Activated CD4-positive, alpha-beta T cell treated with anti-CD3 and anti-CD28 coated beads, Interleukin-2, amount 10 ng/mL, durations not matched to agents 24 days and 14 days (primary cell): ENCODE results near the gene CACNA1C. TPM values are rescaled to one million over a fixed set of nuclear protein-coding genes. Genes with fewer than 3 reads are reported as not detected.

Source experiments
- DNase-seq: peaks from one replicate; pipeline ENCODE4 v3.0.0; 2022
- H3K27ac Mint-ChIP-seq: one replicate; pipeline ENCODE4 v1.8.0; 2022; ENCODE audit warnings: mild to moderate bottlenecking, mixed read lengths
- H3K27me3 Mint-ChIP-seq: one replicate; pipeline ENCODE4 v1.8.0; 2022; ENCODE audit warnings: mixed read lengths
- H3K36me3 Mint-ChIP-seq: one replicate; pipeline ENCODE4 v1.8.0; 2022; ENCODE audit warnings: low read depth, mild to moderate bottlenecking, mixed read lengths
- H3K4me1 Mint-ChIP-seq: one replicate; pipeline ENCODE4 v1.8.0; 2021; ENCODE audit warnings: mixed read lengths
- H3K4me3 Mint-ChIP-seq: one replicate; pipeline ENCODE4 v1.8.0; 2022; ENCODE audit warnings: mild to moderate bottlenecking, moderate library complexity, mixed read lengths
- H3K9me3 Mint-ChIP-seq: one replicate; pipeline ENCODE4 v1.8.0; 2021; ENCODE audit warnings: mixed read lengths
- intact Hi-C: fragments of 100-400 bp; cut with micrococcal nuclease; formaldehyde crosslinking; loops from one replicate; pipeline ENCODE4 v1.15.1; 2023
- total RNA-seq: library from RNA; stranded (reverse); gene quantifications from 2 replicates; pipeline ENCODE4 v1.2.3, GENCODE V29; 2022

CACNA1C gene
- total RNA-seq, 1 donor from 2014 or later = 0.07 TPM

DNA sequence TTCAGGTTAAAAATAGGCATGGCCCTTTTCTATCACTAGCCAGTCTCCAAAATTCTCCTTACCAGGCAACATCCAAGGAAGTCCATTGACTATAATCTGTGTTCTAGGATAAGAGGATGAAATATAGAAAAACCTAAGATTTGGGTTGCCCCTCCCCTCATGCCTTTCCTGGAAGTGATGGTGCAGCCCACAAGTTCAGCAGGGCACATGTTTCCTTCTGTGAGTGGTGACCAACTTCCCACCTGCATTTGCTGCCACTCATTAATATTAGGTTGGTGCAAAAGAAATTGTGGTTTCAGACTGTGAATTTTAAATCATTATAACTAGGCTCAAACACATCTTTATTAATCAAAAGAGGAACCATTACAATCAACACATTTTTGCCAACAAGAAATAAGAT lies 491.4 kb downstream of the CACNA1C start:
- Mint-ChIP-seq H3K4me3 (peak overlapping the region; percentile 24), H3K4me1 (peaks cover 15% of the 10 kb centered on the region), H3K9me3 (no peaks in the 10 kb centered on the region), H3K36me3 (no peaks in the 10 kb centered on the region), H3K27ac (peak overlapping the region; percentile 81), H3K27me3 (no peaks in the 10 kb centered on the region)
- peak; percentile 67 for DNase-seq
- intact Hi-C loops = loop anchor here (10.0 kb wide), 1 partner anchor 159 kb away; no protein-coding TSS in a partner anchor

DNA sequence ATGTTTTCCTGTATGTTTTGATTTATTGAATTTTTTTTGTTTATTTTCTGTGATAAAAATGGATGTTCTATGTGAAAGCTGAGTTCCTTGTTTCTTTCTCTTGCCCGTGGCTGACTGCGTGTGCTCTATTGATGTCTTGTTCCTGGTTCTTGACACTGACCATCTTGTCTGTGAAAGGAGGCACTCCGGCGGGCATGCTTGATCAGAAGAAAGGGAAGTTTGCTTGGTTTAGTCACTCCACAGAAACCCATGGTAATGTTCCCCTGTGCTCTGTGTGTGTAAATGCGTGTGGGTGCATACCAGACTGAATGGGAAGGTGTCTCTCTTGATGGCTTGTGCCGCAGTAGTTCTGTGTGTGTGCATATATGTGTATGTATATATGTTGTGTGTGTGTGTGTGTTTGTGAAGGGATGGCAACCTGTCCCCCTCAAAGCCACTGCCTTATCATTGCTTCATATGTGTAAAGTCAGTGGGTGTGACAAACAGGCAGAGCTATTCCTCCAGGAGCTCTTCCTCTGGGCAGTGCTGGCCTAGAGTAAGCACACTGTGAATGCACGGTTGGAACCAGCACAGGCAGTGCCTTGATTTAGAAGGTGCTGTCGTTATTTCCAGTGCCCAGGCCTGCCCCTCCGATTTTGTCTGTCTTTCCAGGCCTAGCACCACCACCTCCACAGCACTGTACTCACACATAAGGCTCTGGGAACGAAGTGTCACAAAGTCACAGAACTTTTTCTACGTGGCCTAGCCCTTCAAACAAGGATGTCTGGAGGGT lies 494.7 kb downstream of the CACNA1C start:
- Mint-ChIP-seq H3K27me3 (no peaks in the 10 kb centered on the region), H3K9me3 (no peaks in the 10 kb centered on the region), H3K4me1 (peaks cover 15% of the 10 kb centered on the region), H3K36me3 (no peaks in the 10 kb centered on the region), H3K4me3 (no peak overlapping the region), H3K27ac (no peak overlapping the region)
- intact Hi-C loops = loop anchor here (10.0 kb wide), 1 partner anchor 163 kb away; no protein-coding TSS in a partner anchor
- no peak for DNase-seq

DNA sequence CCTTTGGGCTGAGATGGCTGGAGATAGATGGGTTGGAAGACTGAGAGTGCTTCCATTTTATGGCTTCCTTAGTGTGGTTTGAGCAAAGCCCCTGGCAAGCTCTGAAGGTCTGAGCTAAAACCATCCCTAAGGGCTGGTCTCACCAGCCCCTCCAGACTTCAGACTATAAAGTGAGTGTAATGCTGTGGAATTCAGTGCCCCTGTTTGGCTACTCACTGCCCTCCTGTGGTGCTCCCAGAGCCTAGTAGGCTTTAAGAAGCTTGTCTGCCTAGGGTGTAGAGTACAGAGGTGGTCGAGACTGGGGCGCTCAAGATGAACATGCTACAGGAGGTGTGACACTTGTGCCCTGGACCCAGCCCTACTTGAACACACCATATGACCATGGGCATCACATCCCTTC lies 495.3 kb downstream of the CACNA1C start:
- intact Hi-C loops = loop anchor here (10.0 kb wide), 1 partner anchor 163 kb away; no protein-coding TSS in a partner anchor
- DNase-seq = no peak

DNA sequence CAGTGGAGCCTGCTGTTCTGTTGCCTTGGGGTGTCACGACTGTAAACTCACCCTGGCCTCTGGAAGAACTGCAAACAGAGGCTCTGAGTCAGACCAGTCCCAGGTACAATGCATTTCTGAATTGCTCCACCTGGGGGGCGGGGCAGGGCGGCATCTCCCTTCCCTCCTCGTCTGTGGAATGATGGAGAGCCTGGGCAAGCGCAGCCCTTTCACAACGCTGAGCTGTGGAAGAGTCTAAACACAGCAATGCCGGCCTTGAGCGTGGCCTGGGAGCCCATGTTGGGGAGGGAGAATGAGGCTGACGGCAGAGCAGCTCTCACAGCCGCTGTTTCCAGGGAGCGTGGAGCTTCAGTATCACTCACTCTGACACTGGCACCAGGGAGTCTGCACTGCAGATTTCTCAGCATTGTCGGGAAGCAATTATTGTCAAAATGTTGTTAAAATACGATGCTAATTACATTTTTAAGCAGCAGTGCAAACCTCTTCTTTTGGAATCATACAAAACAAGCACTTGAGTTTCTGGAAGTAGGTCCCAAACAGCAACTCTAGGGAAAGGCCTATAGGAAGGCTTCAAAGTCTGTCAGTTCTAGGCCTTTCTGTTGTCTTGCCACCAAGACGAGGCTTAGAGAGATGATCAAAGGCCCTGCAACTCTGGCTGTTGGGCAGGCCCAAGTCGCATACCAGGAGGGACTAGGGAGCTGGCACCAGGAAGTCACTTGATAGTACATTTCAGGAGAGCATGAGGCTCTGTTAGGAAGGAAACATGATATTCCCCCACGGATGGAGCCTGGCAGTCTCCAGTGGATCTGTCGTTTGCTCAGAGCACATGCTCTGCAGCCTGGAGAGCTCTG lies 498.0 kb downstream of the CACNA1C start:
- Mint-ChIP-seq H3K27ac (no peak overlapping the region), H3K27me3 (no peaks in the 10 kb centered on the region), H3K36me3 (no peaks in the 10 kb centered on the region), H3K4me1 (no peaks in the 10 kb centered on the region), H3K4me3 (no peak overlapping the region), H3K9me3 (no peaks in the 10 kb centered on the region)
- no peak for DNase-seq
- intact Hi-C loops = no loop called here

More for the DNA sequence above, 495.3 kb downstream of the CACNA1C start:
- no peak overlapping the region for H3K4me3 Mint-ChIP-seq
- peaks cover 15% of the 10 kb centered on the region for H3K4me1 Mint-ChIP-seq
- H3K36me3 Mint-ChIP-seq = no peaks in the 10 kb centered on the region
- H3K27ac Mint-ChIP-seq = no peak overlapping the region
- H3K27me3 Mint-ChIP-seq = no peaks in the 10 kb centered on the region
- no peaks in the 10 kb centered on the region for H3K9me3 Mint-ChIP-seq

DNA sequence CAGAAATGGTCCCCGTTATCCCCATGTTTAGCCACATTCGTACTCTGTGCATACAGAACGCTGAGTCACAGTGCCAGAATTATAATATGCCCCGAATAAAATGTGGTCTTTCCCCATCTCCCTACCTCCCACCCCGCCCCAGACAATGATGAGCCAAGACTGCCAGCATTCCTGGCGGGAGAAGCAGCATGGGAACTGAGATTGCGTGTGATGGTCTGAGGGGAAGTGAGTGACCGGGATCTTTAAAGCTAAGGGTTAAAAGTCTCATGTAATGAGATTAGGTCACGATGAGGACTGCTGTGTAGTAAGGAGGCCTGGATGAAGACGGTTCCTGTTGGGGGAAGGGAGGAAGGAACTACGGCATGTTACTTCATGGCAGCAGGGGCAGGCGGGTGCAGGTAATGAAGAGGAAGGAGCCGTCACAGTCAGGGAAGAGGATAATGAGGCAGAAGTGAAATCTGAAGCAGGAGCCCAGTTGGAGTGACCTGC lies 498.7 kb downstream of the CACNA1C start:
- H3K27ac Mint-ChIP-seq = no peak overlapping the region
- H3K36me3 Mint-ChIP-seq = no peaks in the 10 kb centered on the region
- DNase-seq = no peak
- intact Hi-C loops = no loop called here
- H3K4me1 Mint-ChIP-seq = no peaks in the 10 kb centered on the region
- no peak overlapping the region for H3K4me3 Mint-ChIP-seq
- no peaks in the 10 kb centered on the region for H3K9me3 Mint-ChIP-seq
- H3K27me3 Mint-ChIP-seq = no peaks in the 10 kb centered on the region

DNA sequence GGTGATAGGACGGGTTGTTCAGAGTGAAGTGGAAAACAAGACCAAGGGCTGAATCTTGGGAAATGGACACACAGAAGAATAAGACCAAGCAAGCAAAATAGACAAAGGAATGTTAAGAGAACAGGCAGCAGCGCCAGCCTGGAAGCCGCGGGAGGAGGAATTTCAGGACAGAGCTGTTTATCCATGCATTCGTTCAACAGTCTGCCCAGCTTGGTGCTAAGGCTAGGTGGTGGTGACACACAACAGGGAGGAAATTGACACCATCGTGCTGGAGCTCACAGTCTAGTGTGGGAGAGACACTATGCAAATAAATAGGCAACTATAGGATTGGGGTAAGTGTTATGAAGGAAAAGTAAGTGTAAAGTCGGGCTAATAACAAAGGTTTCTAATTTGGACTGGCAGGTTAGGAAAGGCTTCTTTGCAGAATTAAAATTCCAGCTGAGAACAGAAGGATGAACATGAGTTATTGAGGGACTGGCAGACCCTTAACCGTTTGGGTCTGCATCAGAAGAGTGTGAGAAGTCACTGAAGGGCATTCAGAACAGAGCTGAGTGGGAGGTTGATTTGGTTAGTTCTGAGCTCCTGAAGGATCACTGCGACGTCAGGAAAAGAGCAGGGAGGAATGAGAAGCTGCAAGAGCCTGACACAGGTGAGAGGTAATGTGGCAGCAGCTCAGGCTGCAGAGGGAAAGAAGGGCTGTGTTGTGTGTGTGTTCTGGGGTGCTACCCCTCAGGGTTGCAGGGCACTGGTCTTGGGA lies 499.4 kb downstream of the CACNA1C start:
- H3K36me3 Mint-ChIP-seq = no peaks in the 10 kb centered on the region
- H3K9me3 Mint-ChIP-seq = no peaks in the 10 kb centered on the region
- H3K4me1 Mint-ChIP-seq = no peaks in the 10 kb centered on the region
- no peak overlapping the region for H3K4me3 Mint-ChIP-seq
- peaks cover 3% of the 10 kb centered on the region for H3K27me3 Mint-ChIP-seq
- no peak for DNase-seq
- H3K27ac Mint-ChIP-seq = no peak overlapping the region
- intact Hi-C loops = no loop called here

DNA sequence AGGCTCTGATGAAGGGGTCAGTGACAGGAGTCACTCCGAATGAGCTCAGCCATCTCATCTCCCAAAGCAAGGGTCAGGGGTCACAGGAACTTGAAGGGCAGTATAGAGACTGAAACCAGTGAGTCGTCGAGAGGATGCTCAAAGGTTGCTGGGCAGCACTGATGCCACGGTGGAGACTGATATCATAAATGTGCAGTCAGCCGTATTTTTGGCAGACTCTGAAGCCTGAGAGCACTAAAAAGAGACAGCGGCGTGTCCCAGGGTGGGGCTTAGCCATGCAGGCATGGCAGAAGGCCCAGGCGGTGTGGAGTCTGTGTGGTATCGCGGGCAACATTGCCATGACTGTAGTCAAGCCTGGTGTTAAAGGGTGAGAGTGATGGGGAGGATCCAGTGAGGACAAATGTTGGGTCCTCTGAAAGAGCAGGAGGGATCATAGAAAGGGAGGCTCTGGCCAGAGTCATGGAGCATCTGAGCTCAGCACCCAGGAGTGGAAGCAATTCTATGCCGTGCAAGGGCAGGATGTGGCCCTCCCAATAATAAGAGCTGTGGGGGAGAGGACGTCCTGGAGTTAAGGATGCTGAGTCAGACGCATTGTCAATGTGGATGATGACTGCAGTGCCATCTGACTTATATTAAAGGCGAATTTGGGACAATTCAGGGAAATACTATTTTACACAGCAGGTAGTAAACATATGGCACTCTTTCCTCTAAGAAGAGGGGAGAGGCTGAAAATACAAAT lies 500.8 kb downstream of the CACNA1C start:
- Mint-ChIP-seq H3K27ac (no peak overlapping the region), H3K27me3 (peaks cover 7% of the 10 kb centered on the region), H3K9me3 (no peaks in the 10 kb centered on the region), H3K36me3 (no peaks in the 10 kb centered on the region), H3K4me3 (no peak overlapping the region), H3K4me1 (no peaks in the 10 kb centered on the region)
- no peak for DNase-seq
- intact Hi-C loops = no loop called here

DNA sequence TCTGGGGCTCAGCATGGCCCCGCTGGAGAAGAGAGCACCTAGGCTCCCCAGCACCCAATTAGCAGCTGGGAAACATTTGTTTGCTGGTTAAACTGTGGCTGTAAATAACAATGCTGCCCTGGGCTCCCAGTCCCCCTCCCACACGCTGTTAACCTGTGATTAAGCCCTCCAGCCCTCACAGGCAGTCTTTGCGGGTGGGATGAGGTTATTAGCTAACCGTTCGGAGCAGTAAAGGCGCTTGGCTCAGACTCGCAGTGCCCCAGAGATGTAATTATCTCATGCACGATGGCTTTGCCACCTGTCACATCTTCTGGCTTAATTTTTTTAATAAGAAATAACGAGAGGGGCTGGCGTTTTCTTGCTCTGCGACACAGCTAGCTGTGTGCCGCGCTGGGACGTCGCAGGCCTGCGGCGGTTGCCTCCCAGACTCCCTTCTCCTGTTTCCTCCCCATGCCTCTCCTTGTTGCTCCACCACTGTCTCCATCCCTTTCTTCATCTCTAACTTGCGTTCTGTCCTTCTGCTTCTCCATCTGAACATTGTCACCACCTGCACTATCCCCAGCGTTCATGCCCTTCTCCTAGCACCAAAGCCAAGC lies 502.8 kb downstream of the CACNA1C start:
- Mint-ChIP-seq H3K27ac (no peak overlapping the region), H3K4me1 (no peaks in the 10 kb centered on the region), H3K27me3 (peaks cover 9% of the 10 kb centered on the region), H3K36me3 (no peaks in the 10 kb centered on the region), H3K4me3 (no peak overlapping the region), H3K9me3 (no peaks in the 10 kb centered on the region)
- DNase-seq = no peak
- intact Hi-C loops = no loop called here

DNA sequence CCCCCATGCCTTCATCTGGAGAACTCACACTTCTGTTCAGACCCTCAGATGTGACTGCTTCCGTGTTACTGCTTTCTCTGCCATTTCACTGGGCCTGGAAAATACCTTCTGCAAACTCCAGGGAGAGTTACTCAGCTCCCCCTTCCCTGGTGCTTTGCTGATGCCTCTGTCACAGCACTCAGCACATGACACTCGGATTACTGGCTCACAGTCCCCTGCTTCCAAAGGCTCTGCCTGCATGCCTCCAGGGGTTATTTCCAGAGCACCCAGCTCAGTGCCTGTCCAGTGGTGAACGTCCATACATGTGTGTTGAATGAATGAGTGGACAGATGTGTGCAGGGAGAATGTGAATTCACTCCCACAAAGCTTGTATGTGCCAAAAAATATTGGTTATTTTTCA lies 504.8 kb downstream of the CACNA1C start:
- no peaks in the 10 kb centered on the region for H3K9me3 Mint-ChIP-seq
- H3K4me1 Mint-ChIP-seq = no peaks in the 10 kb centered on the region
- intact Hi-C loops = no loop called here
- H3K27me3 Mint-ChIP-seq = peaks cover 13% of the 10 kb centered on the region
- H3K36me3 Mint-ChIP-seq = no peaks in the 10 kb centered on the region
- no peak overlapping the region for H3K27ac Mint-ChIP-seq
- DNase-seq = no peak
- no peak overlapping the region for H3K4me3 Mint-ChIP-seq

DNA sequence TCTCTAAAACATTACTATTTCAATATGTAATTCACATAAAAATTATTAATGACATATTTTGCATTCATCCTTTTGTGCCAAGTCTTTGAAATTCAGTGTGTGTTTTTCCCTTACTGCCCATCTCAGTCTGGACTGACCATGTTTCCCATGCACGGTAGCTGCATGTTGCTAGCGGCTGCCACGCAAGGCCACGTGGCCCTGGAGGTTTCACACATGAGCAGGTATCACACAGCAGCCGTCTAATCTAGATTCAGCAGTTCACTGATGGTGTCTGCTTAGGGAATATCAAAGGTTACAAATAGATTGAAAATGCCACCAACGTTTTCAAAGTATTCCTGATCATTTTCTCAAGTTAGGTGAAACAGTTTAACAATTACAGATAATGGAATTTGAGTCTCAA lies 507.1 kb downstream of the CACNA1C start:
- peaks cover 21% of the 10 kb centered on the region for H3K27me3 Mint-ChIP-seq
- no peak overlapping the region for H3K4me3 Mint-ChIP-seq
- H3K36me3 Mint-ChIP-seq = no peaks in the 10 kb centered on the region
- H3K27ac Mint-ChIP-seq = no peak overlapping the region
- H3K9me3 Mint-ChIP-seq = no peaks in the 10 kb centered on the region
- no peak for DNase-seq
- intact Hi-C loops = no loop called here
- H3K4me1 Mint-ChIP-seq = no peaks in the 10 kb centered on the region

DNA sequence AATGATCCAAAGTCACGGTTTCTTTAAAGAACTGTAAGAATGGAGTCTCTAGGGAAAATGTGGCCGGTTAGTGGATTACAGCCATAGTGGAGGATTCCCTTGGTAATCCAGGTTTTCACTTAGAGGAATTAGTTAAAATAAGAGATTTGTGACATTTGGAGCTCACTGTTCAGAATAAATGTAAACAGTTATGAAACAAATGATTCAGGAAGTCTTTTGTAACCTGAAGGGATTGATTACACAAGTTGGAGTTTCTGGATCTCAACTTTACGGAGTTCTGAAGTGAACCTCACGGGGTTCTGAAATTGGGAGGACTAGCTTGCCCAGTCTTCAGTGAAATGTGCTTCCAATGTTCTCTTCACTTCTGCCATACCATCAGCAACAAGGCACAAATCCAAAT lies 507.6 kb downstream of the CACNA1C start:
- Mint-ChIP-seq H3K4me1 (no peaks in the 10 kb centered on the region), H3K4me3 (no peak overlapping the region), H3K36me3 (no peaks in the 10 kb centered on the region), H3K27me3 (peaks cover 21% of the 10 kb centered on the region), H3K27ac (no peak overlapping the region), H3K9me3 (no peaks in the 10 kb centered on the region)
- intact Hi-C loops = no loop called here
- no peak for DNase-seq

DNA sequence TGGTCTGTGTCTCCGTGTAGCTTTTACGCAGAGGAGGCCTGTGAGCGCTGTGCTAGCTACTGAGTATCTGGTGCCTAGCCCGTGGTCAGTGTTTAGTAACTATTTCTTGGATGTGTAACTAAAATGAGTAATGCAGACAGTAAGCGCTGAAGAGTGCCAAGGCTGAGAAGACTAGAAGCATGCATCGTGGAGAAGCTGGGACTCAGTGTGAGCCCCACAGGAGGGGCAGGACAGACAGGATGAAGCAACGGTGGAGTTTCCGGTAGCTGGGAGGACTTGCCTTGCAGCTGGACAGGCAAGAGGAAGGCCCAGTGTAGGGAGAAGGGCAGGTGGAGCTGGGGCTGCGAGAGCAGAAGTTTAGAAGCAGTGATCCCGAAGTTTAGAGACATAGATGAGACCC lies 508.6 kb downstream of the CACNA1C start:
- Mint-ChIP-seq H3K4me3 (no peak overlapping the region), H3K9me3 (no peaks in the 10 kb centered on the region), H3K4me1 (no peaks in the 10 kb centered on the region), H3K27me3 (peaks cover 21% of the 10 kb centered on the region), H3K27ac (no peak overlapping the region), H3K36me3 (no peaks in the 10 kb centered on the region)
- intact Hi-C loops = no loop called here
- no peak for DNase-seq

DNA sequence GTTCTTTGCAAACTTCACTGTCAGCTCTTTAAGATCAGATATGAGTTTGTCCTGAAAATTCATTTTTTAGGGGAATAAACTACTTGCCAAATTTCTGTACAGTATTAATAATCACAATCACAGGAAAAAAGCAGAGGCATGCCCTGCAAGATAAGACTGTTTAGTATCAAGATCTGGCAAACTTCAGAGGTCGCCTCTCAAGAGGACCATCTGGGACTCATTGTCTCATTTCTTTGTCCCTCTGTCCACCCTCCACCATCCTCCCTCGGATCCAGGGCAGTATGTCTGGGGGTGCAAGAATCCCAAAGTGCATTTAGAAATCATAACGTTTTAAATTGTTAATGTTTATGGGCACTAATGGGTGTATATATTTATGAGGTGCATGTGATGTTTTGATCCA lies 509.6 kb downstream of the CACNA1C start:
- DNase-seq = no peak
- Mint-ChIP-seq H3K27ac (no peak overlapping the region), H3K9me3 (no peaks in the 10 kb centered on the region), H3K4me1 (no peaks in the 10 kb centered on the region), H3K4me3 (no peak overlapping the region), H3K27me3 (peaks cover 17% of the 10 kb centered on the region), H3K36me3 (no peaks in the 10 kb centered on the region)
- intact Hi-C loops = no loop called here
